GM21381 (cell line): ENCODE data around the gene ELMOD1.

Source experiments
- ATAC-seq: cut with Tn5 transposase; IDR thresholded peaks from one replicate; pipeline ENCODE4 v1.9.1; 2021; ENCODE audit warnings: mild to moderate bottlenecking, moderate library complexity; ENCODE audit not compliant: unreplicated experiment

Gene ELMOD1

DNA sequence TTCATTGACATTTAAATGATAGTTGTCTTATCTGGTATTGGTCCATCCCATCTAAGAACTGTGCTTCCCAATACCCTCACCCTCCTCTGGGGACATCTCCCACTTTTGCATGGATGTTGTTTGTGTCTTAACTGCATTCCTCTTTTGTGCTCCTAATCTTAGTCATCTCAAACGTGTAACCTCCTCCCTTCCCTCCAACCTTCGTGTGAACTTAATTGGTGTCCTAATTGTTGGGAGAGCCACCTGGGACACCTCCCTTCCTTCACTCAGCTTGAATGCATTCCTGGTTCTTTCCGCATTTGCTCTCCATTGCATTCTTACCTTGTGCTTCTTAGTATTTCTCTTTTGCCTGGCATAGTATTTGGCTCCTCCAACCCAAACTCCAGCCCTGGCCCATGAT lies 9.8 kb upstream of the ELMOD1 start:
- no peak for ATAC-seq

DNA sequence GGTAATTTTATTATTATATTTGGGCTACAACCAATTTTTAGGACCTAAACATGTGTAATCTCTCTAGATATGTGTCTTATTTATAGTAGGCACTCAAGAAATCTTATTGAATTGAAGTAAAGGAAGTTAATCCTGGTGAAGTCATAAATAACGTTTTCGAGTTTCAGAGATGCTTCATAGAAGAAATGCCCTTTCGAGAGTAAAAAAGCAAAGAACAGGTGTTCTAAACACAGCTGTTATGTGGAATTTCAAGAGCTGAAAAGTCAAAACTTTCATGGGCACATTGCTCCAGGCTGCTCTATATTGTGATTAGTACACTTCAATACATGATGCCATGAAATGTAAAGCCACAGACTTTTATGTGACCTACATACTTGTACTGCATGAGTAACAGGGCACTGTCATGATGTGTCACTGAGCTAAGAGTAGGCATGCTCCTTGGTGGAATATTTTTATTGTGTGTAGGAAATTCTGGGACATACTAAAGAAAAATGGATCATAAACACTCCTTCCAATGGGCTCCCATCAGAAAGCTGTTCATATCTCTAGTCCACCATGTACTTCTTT lies 7.2 kb upstream of the ELMOD1 start:
- ATAC-seq: no peak

DNA sequence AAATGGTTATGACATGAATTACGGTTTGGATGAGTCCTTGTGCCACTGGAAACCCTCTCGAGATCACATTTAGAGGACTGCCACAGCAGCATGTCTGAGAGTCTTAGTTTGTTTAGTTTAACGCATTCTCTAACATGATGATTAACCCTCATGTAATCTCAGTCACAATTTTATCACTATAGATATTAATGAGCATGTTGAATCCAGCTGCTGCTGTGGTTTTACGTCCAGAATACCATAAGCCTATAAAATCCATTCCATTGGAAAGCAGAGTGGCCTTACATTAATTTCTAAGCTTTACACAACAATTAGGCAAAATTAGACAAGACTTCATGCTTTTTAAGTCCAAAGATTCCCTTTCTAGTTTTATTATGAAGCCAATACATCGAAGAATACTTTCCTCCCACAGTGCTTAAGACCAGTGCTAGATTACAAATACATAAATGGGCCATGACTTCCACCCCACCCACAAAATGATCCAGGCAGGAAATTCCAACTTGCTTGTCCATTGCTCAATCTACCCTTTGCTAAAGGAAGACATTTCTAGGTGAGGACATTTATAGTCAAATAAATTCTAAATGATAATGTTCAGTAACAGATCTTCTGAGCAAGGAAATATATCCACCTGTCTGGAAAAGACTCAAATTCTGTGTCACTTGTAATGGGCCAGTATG lies 3.5 kb upstream of the ELMOD1 start:
- no peak for ATAC-seq

DNA sequence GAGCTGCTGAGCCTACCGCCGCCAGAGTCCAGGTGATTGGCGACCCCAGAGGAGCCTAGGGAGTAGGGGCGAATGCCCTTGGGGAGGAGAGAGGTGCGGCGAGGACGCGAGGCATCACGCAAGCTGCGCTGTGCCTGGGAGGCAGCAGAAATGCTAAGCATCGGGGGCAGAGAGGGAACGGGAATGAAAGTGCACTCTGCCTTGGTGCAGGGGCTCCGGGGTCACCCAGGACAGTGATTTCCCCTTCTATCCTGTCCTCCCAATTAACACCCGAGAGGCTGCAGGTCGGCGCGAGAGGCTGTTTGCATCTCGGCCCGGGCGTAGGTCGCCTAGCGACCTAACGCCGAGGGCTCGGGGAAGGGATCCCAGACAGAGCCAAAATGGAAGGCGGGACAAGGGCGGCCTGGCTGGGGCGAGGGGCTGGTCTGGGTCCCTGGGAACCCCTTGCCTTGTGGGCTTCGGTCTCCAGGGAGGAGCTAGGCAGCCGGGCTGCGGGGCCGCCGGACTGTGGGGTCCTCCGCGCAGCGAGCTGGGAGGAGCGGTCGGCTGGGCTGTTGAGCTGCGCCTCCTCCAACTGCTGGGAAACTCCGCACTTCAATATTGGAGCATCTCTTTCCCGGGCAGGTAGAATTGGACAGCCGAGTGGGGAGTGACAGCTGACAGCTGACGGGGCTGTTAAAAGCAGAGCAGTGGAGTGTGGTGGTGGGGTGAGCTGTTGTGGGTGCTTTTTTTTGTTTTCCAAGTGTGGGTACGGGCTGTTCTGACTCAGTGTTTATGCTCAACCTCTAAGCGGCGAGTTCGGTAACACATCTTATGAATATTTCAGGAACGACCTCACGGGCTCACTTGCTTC lies 657 bp downstream of the ELMOD1 start:
- peak; percentile 29 for ATAC-seq

DNA sequence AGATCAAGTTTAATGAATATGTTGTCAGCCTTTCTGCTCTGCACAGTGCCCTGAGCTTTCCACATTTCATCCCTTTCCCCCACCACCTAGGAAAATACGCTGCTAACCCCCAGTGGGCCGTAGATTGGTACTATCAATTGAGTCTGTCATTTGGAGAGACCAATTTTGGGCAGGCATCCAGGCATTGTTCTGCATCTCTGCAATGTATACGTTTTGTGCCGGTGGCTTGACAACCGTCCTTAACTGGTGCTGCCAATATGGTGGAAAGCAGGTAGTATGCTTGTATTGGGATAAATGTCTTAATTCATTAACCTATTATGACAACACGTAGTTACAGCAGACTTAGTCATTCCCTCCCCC lies 1.3 kb downstream of the ELMOD1 start:
- no peak for ATAC-seq

DNA sequence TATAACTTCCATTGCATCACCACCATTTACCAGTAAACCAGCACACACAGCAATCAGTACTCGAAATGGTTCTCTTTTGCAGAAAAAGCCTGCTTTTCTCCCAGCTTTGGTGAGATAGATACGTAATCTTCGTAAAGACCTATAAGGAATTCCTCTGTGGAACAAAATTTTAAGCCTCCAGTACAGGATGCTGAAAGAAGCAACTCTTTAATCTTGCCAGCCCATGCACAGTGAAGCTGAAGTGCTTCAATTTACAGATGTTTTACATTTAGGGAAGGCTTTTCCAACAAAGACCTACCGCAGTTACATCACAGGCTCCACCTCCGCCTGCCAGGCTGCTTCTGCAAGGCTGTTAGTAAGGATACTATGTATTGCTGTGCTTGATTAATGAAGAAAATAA lies 1.9 kb downstream of the ELMOD1 start:
- ATAC-seq: no peak

DNA sequence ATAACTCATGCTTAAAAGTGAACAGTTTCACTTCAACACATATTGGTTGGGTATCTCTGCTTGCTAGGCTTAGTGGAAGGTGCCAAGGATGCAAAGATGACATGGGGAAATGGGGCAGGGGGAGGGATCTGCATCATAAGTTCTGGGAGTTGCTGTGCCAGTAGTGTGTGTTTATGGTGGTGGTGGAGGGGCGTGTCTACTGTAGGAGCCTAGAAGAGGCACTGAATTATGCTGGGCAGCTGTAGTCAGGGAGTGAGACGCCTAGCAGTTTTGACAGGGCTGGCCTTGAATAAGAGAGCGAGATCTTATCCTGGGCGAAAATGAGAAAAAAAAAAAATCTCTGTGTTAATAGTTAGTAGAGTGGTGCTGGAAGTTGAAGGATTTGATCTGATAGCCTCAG lies 3.0 kb downstream of the ELMOD1 start:
- ATAC-seq: no peak

DNA sequence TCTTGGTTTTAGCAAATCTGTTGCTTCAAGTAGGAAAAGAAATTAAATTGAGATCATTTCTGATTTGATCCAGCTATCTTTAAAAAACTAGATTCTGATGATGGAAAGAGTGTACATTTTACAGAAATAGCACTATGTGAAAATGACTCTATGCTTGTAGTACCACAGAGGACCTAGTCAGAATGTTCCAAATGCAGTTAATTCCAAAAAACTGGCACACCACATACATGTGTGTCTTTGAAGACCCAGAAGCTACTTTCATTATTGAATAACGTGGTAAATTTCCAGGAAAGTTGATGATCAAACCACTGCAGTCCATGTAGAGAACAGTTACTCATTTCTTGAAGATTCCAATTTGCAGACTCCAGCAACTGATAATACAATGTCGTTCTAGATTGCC lies 3.8 kb downstream of the ELMOD1 start:
- no peak for ATAC-seq

DNA sequence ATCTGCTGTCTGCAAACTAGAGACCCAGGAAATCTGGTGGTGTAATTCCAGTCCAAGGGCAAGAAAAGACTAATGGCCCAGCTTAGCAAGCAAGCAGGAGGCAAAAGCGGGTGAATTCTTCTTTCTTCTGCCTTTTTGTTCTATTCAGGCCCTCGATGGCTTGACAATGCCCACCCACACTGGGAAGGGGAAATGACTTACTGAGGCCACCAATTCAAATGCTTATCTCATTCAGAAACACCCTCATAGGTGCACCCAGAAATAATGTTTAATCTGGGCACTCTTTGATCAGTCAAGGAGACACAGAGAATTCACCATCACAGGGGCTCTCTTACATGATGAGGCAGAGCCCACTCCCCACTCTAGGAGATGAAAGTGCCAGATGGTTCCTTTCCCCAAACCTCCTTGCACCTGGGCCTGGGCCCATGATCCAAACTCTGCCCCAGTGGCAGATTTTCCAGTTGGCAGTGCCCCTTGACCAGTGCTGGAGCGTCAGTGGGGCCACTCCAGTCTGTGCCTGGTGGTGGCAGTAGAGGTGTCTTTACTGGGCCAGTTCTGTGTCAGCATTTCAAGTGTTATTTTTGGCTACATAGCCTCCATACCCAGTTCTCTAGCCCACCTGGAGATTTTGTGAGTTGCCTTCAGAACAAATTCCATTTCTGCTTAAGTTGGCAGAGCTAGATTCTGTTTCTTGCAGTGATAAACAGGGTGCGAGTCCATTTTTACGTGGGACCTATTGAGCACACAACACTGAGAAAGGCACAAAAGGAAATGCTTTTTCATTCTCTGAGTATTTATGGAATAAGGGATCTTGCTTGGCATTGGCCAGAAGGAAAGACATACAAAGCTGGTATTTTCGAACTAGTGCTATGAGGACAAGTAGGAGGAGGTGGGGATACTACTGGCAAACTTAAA lies 7.5 kb downstream of the ELMOD1 start:
- ATAC-seq: peak; percentile 74

DNA sequence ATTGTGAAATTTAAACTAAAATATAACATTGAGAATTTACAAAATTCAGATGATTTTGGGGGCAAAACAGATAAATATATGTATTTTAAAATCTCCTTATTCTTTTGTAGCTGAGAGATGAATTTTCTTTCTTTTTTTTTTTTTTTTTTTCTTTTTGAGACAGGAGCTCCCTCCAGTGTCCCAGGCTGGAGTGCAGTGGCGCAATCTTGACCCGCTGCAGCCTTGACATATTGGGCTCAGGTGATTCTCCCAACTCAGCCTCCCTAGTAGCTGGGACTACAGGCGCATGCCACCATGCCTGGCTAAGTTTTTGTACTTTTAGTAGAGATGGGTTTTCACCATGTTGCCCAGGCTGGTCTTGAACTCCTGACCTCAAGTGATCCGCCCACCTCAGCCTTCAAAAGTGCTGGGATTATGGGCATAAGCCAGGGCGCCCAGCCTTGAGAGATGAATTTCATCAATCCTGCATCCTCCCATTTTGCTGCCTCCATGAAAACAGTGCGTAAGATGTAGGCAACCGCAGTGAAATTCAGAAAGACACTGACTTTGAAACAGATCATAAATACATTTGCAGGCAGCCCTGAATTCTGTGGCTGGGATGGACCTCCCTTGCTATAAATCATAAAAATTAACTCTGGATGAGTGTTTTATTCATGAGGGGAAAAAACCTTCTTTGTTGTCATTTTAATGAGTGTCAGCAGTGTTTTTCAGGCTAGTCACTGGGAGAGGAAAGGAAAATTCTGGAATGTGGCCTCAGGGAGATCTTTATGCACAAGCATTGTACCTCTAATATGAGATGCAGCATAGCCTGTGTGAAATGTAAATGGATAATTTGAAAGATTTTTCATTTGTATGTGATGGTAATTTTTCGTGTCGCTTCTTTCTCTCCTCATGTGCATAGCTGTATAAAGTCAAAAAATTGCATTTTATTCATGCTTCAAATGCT lies 14.4 kb downstream of the ELMOD1 start:
- ATAC-seq: no peak

DNA sequence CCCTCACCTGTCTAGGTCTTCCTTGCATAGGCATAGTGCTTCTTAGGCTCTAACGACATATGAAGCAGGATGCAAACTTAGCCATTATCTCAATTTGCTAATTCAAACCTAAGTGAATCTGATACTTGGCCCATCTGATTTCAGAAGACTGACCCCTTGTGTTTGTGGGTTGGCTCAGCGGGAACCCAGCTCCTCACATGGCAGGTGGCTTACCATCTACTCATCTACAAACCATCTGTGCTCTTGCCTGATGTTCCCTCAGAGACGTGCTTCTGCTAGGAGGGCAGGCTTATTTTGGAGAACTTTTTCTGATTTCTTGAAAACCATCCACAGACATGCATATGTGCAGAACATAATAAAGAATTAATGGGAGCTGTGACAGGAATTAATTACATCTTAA lies 15.2 kb downstream of the ELMOD1 start:
- ATAC-seq: no peak

DNA sequence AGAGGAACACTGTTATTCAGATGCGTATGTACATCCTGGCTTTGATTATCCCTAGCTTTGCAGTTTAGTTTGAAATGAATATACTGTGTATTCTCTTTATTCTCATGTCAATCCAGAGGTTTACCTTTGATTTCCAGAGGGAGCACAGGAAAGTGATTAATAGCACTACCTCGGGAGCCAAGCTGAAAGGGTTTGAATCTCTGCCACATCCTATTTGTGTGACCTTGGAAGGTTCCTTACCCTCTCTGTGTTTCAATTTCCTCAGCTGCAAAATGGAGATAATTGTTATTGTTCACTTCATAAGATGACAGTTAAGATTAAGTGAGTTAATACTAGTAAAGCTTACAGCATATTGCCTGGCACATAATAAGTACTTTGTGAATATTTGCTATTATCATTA lies 17.9 kb downstream of the ELMOD1 start:
- no peak for ATAC-seq

DNA sequence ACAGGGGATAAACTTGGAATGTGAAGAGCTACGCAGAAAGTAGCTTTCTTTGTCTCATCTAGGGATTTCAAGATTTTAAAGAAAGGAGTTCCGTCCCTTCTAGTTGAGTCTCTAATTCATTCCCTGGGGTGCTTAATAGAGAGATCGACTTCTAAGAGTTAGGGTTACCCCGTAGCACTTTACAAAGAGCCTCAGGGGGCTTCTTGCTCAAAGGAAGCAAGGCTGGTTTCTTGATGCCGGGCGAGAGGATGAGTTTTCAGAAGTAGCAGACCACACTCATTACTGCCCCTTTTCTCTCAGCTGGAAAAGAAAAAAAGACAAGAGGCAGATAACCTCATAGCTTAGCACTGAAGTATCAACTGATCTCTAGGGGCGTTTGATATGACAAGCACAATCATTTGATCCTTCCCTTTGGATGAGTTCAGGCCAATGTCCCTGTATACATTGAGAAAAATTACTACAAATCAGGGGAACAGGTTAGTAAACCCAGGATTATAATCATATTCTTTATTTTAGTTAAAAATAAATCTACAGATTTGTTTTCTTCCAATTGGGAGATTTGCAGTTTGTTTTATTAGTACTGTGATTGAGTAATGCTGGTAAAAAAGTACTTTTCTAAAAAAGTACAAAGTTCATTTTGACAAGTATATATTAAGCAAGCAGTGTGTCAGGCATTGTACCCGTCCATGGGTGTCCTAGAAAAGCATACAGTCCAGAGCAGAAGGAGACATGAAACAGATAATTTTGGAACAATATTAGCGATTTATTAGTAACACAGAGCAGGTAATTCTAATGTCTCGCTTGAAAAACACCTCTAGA lies 18.7 kb downstream of the ELMOD1 start:
- ATAC-seq: no peak

DNA sequence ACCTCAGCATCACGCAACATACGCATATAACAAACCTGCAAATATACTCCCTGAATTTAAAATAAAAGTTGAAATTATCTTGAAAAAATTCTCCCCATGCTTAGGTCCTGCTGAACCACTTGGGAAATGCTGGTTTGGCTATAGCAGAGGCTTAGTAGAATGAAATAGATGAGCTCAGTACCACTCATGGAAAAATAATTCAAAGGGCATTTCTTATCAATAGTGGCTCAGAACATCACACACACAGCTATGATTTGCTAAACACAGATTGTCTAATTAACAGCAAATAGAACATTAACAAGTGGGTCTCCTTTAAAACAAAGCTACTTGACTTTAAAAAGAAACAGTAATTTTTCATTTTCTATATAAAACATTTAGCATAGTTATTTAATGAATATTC lies 21.5 kb downstream of the ELMOD1 start:
- no peak for ATAC-seq

DNA sequence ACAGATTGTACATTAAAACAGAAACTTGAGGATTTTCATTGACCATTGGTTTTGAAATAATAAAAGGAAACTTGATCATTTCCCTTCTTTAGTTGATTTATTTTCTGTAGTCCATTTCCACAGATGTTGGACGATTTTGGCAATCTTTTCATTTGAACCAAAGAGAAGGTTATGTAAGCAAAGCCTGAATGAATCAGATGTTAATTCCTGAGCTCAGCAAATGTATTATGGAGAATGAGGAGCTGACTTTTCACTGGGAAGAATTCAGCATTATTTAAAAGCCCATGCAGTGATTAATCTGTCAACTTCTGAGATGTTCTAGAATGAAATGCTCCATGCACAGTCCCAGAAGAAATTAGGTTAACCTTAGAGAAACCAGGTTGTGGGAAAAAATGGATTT lies 29.0 kb downstream of the ELMOD1 start:
- ATAC-seq: no peak

DNA sequence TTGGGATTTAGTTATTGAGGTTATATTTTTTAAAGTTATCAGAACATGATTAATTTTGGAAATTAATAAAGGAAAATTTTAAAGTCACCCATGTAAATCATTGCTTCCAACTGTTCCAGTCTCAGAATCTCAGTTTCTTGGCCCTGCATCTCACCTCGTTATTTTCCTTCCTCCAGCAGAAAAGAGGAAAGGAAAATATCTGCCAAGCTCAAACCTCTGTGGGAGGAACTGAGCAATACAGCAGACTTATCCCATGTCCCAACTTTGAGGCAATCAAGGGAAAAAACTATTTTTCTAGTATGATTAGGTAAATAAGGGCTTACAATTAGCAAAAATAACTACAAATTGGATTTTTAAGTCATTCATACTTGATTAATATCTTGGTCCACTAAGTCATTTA lies 30.1 kb downstream of the ELMOD1 start:
- ATAC-seq: no peak

DNA sequence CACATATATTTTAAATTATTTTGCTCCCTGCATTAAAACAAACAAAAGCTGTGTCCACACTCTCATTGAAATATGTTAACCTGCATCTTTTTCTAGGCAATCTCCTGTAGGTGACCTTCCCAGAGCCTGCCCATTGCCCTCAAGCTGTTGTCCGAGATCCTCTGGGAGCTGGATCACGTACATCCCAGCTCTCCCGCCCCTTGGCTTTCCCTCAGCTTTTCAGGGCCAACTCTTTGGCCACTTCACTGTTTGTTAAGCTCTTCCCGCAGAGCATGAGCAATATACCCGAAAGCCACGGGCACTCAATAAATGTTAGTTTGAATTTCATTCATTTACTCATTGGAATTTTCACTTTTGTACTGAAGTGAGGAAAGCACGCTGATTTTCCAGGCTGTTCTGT lies 32.2 kb downstream of the ELMOD1 start:
- ATAC-seq: no peak

DNA sequence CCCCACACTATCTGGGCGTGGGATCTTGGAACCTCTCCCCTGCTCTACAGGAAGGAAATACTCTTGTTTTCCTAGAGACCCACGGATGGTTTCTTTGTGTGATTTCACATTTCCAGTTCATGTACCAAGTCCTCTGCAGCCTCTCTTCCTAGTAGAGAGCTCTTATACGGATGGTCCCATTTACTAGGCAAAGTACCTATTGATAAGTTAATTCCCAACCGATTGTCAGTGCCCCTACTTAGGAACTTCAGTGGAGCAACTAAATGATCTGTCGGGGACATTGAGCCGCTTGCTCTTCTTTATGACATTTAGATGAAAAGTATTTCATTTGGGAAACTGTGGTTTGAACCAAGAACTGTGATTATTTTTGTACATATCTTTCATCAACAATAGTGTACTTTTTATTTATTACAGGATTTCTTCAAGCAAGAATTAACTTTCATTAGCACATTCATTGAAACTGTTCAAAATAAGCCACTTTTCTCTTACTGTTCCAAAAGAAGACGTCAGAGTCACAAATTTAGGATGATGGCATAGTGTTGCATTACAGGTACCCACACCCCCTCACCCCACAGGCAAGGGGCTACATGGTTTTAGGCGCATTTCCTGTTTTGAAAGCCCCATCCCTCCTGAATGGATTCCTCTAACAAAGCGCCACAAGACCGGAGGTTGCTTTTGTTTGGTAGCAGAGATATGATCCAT lies 34.2 kb downstream of the ELMOD1 start:
- no peak for ATAC-seq

DNA sequence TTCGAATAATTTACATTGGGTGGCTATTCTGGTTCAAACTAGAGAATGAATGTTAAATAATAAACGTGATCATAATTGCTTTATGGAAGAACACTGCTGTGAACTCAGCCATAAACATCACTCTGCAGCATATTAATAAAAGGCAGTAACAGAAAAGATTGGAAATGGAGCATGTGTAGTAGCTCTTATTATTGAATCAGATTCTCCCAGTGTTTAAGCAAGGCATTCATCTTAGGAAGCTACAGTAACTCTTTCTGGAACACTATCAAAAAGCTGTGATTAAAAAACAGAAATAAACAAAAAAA lies 34.7 kb downstream of the ELMOD1 start:
- no peak for ATAC-seq
